ENCODE results near the gene SERP2.

GRCh38 chr13:44426461-44426860 is 52.8 kb downstream of the SERP2 start:
- TF ChIP-seq CTCF (IDR thresholded peaks at IDR 0.05; ENCODE audit: control extremely low read depth in 1 of 3, insufficient read depth in 1 of 3, low read depth in 1 of 3, low read length in 3 of 3) = no peak
- TF ChIP-seq BRCA1 (IDR thresholded peaks at IDR 0.05; ENCODE audit: low read depth, low read length) = no peak
- TF ChIP-seq MAFK (IDR thresholded peaks at IDR 0.05; ENCODE audit: low read depth, low read length) = no peak
- TF ChIP-seq YY1 (IDR thresholded peaks at IDR 0.05; ENCODE audit: low read depth, low read length) = no peak
- TF ChIP-seq TEAD4 (IDR thresholded peaks at IDR 0.05; ENCODE audit: low read depth, low read length) = no peak
- TF ChIP-seq SRF (IDR thresholded peaks at IDR 0.05; ENCODE audit: low read depth, low read length) = no peak
- no peak for TF ChIP-seq POLR2A (IDR thresholded peaks at IDR 0.05; ENCODE audit: control extremely low read depth in 1 of 2, low read depth in 2 of 2, low read length in 2 of 2)
- no peak for TF ChIP-seq GABPA (IDR thresholded peaks at IDR 0.05; ENCODE audit: borderline replicate concordance, insufficient read depth, low read length)
- no peak for TF ChIP-seq CEBPB (IDR thresholded peaks at IDR 0.05; ENCODE audit: low read depth, low read length)
- TF ChIP-seq JUN (IDR thresholded peaks at IDR 0.05; ENCODE audit: low read depth, low read length) = no peak
